Right renal pelvis (tissue), 4 donors: ENCODE results near the gene NPC1. TPM values are rescaled to one million over a fixed set of nuclear protein-coding genes. Genes with fewer than 3 reads are reported as not detected.
"Not testable (repeated sequence)": the region's sequence is repeated elsewhere in the genome, so short reads cannot be mapped to it uniquely, and the experiment has no call there.

Source experiments
- DNase-seq, 4 donors: peaks; one replicate each; pipeline ENCODE4 v3.0.0-alpha.2; 2013; ENCODE audit warnings: low read depth in 4 of 4, low spot score in 3 of 4, missing footprints in 1 of 4
- polyA plus RNA-seq, 4 donors: library from polyadenylated mRNA; unstranded; fragments of 120-200 nt; gene quantifications; one replicate each; pipeline ENCODE4 v1.2.1, GENCODE V29; 2013; ENCODE audit not compliant: insufficient read length in 4 of 4

NPC1 gene
- polyA plus RNA-seq, 4 donors = 18.4 to 23.1 (median 20.2) TPM

- no peak for DNase-seq
Observed at GRCh38 chr18:23578067-23578701, 8.1 kb downstream of the NPC1 start.

- DNase-seq = not testable (repeated sequence)
Observed at GRCh38 chr18:23577521-23577920, 8.8 kb downstream of the NPC1 start.

- no peak for DNase-seq
Observed at GRCh38 chr18:23575309-23575651, 11.0 kb downstream of the NPC1 start.

- no peak for DNase-seq
Observed at GRCh38 chr18:23574611-23575308, 11.5 kb downstream of the NPC1 start.

GRCh38 chr18:23573626-23574431 is 12.5 kb downstream of the NPC1 start:
- DNase-seq = no peak

- no peak for DNase-seq
Observed at GRCh38 chr18:23573020-23573419, 13.3 kb downstream of the NPC1 start.

GRCh38 chr18:23572570-23572969 is 13.7 kb downstream of the NPC1 start:
- DNase-seq = no peak

GRCh38 chr18:23572012-23572411 is 14.3 kb downstream of the NPC1 start:
- no peak for DNase-seq

GRCh38 chr18:23570912-23571504 is 15.3 kb downstream of the NPC1 start:
- DNase-seq = no peak

- no peak for DNase-seq
Observed at GRCh38 chr18:23569299-23570063, 16.8 kb downstream of the NPC1 start.

- DNase-seq = no peak
Observed at GRCh38 chr18:23568281-23569138, 17.8 kb downstream of the NPC1 start.

- no peak for DNase-seq
Observed at GRCh38 chr18:23567671-23568070, 18.6 kb downstream of the NPC1 start.

- no peak for DNase-seq
Observed at GRCh38 chr18:23565916-23566547, 20.3 kb downstream of the NPC1 start.

- no peak for DNase-seq
Observed at GRCh38 chr18:23563377-23564043, 22.8 kb downstream of the NPC1 start.

- no peak for DNase-seq
Observed at GRCh38 chr18:23560186-23560585, 26.1 kb downstream of the NPC1 start.

GRCh38 chr18:23557511-23557910 is 28.8 kb downstream of the NPC1 start:
- not testable (repeated sequence) for DNase-seq

GRCh38 chr18:23556145-23556780 is 30.0 kb downstream of the NPC1 start:
- DNase-seq = no peak

- no peak for DNase-seq
Observed at GRCh38 chr18:23553887-23554286, 32.4 kb downstream of the NPC1 start.
